ENCODE results near the gene EXOC3L4. TPM values are rescaled to one million over a fixed set of nuclear protein-coding genes. Genes with fewer than 3 reads are reported as not detected.

The EXOC3L4 gene
- polyA plus RNA-seq, 2 of the 4 experiments (the other 2 are of a cell fraction), result 1.5 to 4.3 TPM

DNA sequence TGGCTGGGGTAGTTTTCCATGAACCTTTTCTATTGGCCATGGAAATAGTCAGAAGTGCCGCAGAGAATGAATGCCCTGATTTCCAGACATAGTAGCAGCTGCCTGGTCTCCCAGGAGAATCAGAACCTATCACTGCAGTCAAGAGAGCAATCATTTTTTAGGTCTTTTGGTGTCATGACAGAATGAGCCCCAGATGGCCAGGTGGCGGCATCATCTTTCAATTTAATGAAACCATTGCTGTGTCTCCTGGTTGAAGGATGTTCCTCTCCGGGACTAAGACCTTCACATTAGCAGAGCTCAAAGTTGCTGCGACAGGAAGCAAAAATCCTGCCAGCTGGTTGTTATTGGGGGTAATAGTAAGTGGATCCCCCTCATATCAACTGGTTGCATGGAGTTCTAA is 47.5 kb downstream of the EXOC3L4 start:
- FAIRE-seq, result no peak
- Histone ChIP-seq H3K4me1 (peaks cover 55% of the 10 kb centered on the region), H3K4me3 (no peak overlapping the region), H3K9me3 (no peaks in the 10 kb centered on the region), H3K4me2 (no peak overlapping the region), H3K27ac (peak overlapping the region; percentile 16 to 81; a peak in 5 of 6 replicates)
- ATAC-seq, result no peak
- ChIA-PET CTCF (interaction anchor here (0.6 to 24.1 kb wide), 25 partner anchors 8 to 248 kb away, joined by 3 to 544 read pairs (median 4); partner anchors contain the start of gene TNFAIP2), POLR2A (no interaction called here)
- no peak for DNase-seq (ENCODE audit: low read depth in 1 of 2, low spot score in 1 of 2)
- 95% methylated on average over 4 of the region's 4 CpGs for WGBS (ENCODE audit: missing lambda C conversion rate)
- TF ChIP-seq SMC3 (IDR thresholded peaks at IDR 0.05) (no peak), GATA3 (IDR thresholded peaks at IDR 0.05; ENCODE audit: borderline replicate concordance) (no peak), CHD4 (IDR thresholded peaks at IDR 0.05; ENCODE audit: borderline replicate concordance) (no peak), CBX2 (IDR thresholded peaks at IDR 0.05; ENCODE audit: borderline replicate concordance, low read depth) (no peak), HOXB13 (CRISPR knock-in tag; IDR thresholded peaks at IDR 0.05; ENCODE audit: low read depth) (no peak)

DNA sequence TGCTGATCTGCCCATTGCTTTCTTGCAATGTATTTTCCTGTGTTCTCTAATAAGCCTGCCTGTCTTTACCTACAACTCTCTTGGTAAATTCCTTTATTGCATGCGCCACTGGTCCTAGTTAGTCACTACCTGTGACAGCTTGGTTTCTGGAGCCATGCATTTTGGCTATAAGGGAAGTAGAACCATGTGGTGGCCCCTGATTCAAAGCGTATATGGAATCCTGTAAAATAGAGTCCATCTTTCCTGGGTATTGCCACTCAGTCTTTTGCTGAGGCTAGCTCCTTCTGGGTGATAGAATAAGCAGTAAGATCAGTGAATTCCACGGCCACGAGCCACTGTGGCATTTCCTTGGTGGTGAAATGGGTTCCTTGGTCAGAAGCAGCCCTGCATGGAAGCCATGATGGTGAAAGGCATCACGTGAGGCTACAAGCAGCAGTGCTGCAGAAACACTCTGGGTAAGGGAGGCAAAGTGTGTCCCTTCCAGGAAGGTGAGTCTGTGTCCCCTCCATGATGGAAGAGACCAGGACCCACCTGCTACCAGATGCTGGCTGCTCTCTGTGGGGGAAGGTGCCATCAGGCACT is 48.3 kb downstream of the EXOC3L4 start:
- no peak for DNase-seq (ENCODE audit: low read depth in 1 of 2, low spot score in 1 of 2)
- Histone ChIP-seq H3K4me3 (no peak overlapping the region), H3K4me2 (peak overlapping the region; percentile 77; the same call in 2 of the 3 replicates), H3K27ac (peak overlapping the region; percentile 77 to 81), H3K9me3 (no peaks in the 10 kb centered on the region), H3K4me1 (peaks cover 47% of the 10 kb centered on the region)
- WGBS (ENCODE audit: missing lambda C conversion rate), result 73% methylated on average over 5 of the region's 5 CpGs
- ATAC-seq, result no peak
- POLR2A ChIA-PET, result no interaction called here
- FAIRE-seq, result no peak
- CTCF ChIA-PET, result interaction anchor here (1.0 to 24.1 kb wide), 21 partner anchors 9 to 247 kb away, joined by 3 to 544 read pairs (median 5); partner anchors contain the start of gene TNFAIP2
- TF ChIP-seq, protein P1, sequence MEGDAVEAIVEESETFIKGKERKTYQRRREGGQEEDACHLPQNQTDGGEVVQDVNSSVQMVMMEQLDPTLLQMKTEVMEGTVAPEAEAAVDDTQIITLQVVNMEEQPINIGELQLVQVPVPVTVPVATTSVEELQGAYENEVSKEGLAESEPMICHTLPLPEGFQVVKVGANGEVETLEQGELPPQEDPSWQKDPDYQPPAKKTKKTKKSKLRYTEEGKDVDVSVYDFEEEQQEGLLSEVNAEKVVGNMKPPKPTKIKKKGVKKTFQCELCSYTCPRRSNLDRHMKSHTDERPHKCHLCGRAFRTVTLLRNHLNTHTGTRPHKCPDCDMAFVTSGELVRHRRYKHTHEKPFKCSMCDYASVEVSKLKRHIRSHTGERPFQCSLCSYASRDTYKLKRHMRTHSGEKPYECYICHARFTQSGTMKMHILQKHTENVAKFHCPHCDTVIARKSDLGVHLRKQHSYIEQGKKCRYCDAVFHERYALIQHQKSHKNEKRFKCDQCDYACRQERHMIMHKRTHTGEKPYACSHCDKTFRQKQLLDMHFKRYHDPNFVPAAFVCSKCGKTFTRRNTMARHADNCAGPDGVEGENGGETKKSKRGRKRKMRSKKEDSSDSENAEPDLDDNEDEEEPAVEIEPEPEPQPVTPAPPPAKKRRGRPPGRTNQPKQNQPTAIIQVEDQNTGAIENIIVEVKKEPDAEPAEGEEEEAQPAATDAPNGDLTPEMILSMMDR (IDR thresholded peaks at IDR 0.05), result no peak
- TF ChIP-seq KDM5A (IDR thresholded peaks at IDR 0.05), result no peak
- TF ChIP-seq MAFK (IDR thresholded peaks at IDR 0.05; ENCODE audit: partially characterized antibody), result no peak
- no peak for TF ChIP-seq POLR2A (IDR thresholded peaks at IDR 0.05; ENCODE audit: low read length)
- no peak for TF ChIP-seq TP53 (CRISPR knock-in tag; IDR thresholded peaks at IDR 0.05)
- TF ChIP-seq ZC3H11A (IDR thresholded peaks at IDR 0.05), result no peak
- no peak for TF ChIP-seq HOXA7 (CRISPR knock-in tag; IDR thresholded peaks at IDR 0.05)
- no peak for TF ChIP-seq HEYL (CRISPR knock-in tag; IDR thresholded peaks at IDR 0.05)

DNA sequence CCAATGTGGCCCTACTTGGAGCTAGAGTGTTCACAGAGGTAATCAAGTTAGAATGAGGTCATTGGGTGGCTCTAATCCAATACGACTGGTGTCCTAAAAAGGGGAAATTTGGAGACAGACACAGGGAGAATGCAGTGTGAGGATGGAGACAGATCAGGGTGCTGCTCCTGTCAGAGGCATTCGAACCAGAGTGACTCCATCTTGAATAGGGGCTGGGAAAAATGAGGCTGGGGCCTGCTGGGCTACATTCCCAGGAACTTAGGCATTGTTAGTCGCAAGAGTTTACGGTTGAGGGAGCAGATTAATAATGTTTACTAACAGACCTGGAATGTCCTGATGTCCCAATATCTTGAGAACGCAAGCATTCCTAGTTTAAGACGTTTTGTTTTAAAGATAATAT is 49.0 kb downstream of the EXOC3L4 start:
- CTCF ChIA-PET, result interaction anchor here (1.5 to 24.1 kb wide), 5 partner anchors 16 to 149 kb away, joined by 4 to 544 read pairs (median 62); partner anchors contain the start of gene TNFAIP2
- peak overlapping the region; percentile 77 to 81 for H3K27ac ChIP-seq
- 23% methylated on average over 6 of the region's 6 CpGs for WGBS (ENCODE audit: missing lambda C conversion rate)
- H3K4me2 ChIP-seq, result peak overlapping the region; percentile 77
- H3K4me1 ChIP-seq, result peaks cover 46% of the 10 kb centered on the region
- FAIRE-seq (no peak), ATAC-seq (no peak; a peak in 1 of 6 replicates), DNase-seq (ENCODE audit: low read depth in 1 of 2, low spot score in 1 of 2) (peak in 1 of 2 experiments; percentile 63)
- no peaks in the 10 kb centered on the region for H3K9me3 ChIP-seq
- POLR2A ChIA-PET, result no interaction called here
- H3K4me3 ChIP-seq, result no peak overlapping the region
- TF ChIP-seq MYC (IDR thresholded peaks at IDR 0.05; ENCODE audit: borderline replicate concordance, low read length), result no peak
- TF ChIP-seq HOXB5 (CRISPR knock-in tag; IDR thresholded peaks at IDR 0.05), result peak; percentile 100
- no peak for TF ChIP-seq CHD4 (IDR thresholded peaks at IDR 0.05; ENCODE audit: borderline replicate concordance)
- TF ChIP-seq CBX8 (IDR thresholded peaks at IDR 0.05), result no peak
- TF ChIP-seq, protein P2, sequence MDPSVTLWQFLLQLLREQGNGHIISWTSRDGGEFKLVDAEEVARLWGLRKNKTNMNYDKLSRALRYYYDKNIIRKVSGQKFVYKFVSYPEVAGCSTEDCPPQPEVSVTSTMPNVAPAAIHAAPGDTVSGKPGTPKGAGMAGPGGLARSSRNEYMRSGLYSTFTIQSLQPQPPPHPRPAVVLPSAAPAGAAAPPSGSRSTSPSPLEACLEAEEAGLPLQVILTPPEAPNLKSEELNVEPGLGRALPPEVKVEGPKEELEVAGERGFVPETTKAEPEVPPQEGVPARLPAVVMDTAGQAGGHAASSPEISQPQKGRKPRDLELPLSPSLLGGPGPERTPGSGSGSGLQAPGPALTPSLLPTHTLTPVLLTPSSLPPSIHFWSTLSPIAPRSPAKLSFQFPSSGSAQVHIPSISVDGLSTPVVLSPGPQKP (IDR thresholded peaks at IDR 0.05; ENCODE audit: low read depth, low read length), result no peak
- TF ChIP-seq, protein P3, sequence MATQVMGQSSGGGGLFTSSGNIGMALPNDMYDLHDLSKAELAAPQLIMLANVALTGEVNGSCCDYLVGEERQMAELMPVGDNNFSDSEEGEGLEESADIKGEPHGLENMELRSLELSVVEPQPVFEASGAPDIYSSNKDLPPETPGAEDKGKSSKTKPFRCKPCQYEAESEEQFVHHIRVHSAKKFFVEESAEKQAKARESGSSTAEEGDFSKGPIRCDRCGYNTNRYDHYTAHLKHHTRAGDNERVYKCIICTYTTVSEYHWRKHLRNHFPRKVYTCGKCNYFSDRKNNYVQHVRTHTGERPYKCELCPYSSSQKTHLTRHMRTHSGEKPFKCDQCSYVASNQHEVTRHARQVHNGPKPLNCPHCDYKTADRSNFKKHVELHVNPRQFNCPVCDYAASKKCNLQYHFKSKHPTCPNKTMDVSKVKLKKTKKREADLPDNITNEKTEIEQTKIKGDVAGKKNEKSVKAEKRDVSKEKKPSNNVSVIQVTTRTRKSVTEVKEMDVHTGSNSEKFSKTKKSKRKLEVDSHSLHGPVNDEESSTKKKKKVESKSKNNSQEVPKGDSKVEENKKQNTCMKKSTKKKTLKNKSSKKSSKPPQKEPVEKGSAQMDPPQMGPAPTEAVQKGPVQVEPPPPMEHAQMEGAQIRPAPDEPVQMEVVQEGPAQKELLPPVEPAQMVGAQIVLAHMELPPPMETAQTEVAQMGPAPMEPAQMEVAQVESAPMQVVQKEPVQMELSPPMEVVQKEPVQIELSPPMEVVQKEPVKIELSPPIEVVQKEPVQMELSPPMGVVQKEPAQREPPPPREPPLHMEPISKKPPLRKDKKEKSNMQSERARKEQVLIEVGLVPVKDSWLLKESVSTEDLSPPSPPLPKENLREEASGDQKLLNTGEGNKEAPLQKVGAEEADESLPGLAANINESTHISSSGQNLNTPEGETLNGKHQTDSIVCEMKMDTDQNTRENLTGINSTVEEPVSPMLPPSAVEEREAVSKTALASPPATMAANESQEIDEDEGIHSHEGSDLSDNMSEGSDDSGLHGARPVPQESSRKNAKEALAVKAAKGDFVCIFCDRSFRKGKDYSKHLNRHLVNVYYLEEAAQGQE (IDR thresholded peaks at IDR 0.05), result no peak
- TF ChIP-seq, protein P4, sequence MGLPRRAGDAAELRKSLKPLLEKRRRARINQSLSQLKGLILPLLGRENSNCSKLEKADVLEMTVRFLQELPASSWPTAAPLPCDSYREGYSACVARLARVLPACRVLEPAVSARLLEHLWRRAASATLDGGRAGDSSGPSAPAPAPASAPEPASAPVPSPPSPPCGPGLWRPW (IDR thresholded peaks at IDR 0.05), result no peak
- TF ChIP-seq SREBF2 (IDR thresholded peaks at IDR 0.05), result no peak
- TF ChIP-seq, protein P5, sequence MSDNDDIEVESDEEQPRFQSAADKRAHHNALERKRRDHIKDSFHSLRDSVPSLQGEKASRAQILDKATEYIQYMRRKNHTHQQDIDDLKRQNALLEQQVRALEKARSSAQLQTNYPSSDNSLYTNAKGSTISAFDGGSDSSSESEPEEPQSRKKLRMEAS (IDR thresholded peaks at IDR 0.05), result 0 out of 2 replicates have a peak, but pooled peaks have one; percentile 22
- peak; percentile 100 for TF ChIP-seq EHF (CRISPR knock-in tag; IDR thresholded peaks at IDR 0.05)
- TF ChIP-seq CBX2 (IDR thresholded peaks at IDR 0.05; ENCODE audit: borderline replicate concordance, low read depth), result no peak
- TF ChIP-seq CEBPB (IDR thresholded peaks at IDR 0.05), result peak in 1 of 2 experiments; percentile 71; a peak in 2 of 4 replicates
- peak; percentile 98 for TF ChIP-seq RARB (CRISPR knock-in tag; IDR thresholded peaks at IDR 0.05)
- TF ChIP-seq, protein P6, sequence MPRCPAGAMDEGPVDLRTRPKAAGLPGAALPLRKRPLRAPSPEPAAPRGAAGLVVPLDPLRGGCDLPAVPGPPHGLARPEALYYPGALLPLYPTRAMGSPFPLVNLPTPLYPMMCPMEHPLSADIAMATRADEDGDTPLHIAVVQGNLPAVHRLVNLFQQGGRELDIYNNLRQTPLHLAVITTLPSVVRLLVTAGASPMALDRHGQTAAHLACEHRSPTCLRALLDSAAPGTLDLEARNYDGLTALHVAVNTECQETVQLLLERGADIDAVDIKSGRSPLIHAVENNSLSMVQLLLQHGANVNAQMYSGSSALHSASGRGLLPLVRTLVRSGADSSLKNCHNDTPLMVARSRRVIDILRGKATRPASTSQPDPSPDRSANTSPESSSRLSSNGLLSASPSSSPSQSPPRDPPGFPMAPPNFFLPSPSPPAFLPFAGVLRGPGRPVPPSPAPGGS (IDR thresholded peaks at IDR 0.05), result no peak
- no peak for TF ChIP-seq RCOR1 (IDR thresholded peaks at IDR 0.05; ENCODE audit: low read depth, low read length)
- TF ChIP-seq MAFK (IDR thresholded peaks at IDR 0.05; ENCODE audit: partially characterized antibody), result no peak
- peak; percentile 99 for TF ChIP-seq TP53 (CRISPR knock-in tag; IDR thresholded peaks at IDR 0.05)
